Tibial nerve (tissue), 4 donors: ENCODE results near the gene RNASEH2A. TPM values are rescaled to one million over a fixed set of nuclear protein-coding genes. Genes with fewer than 3 reads are reported as not detected.

Experiments
- DNase-seq, 2 donors: peaks; one replicate each; pipeline ENCODE4 v3.0.0-alpha.2; 2019; ENCODE audit warnings: low spot score in 2 of 2
- H3K27ac ChIP-seq, 4 donors: fragments of 200-600 bp; sonication (generic) in 3 of 4; one replicate each; pipeline ENCODE4 v1.5.1; 2017 to 2019; ENCODE audit warnings: mild to moderate bottlenecking in 1 of 4
- H3K27me3 ChIP-seq, 2 donors: fragments of 200-600 bp; sonication (generic) in 1 of 2; one replicate each; pipeline versions ENCODE4 v1.5.1 to v1.6.0; 2017 to 2019
- H3K36me3 ChIP-seq, 3 donors: fragments of 200-600 bp; sonication (generic); one replicate each; pipeline ENCODE4 v1.5.1; 2018 to 2019
- H3K4me1 ChIP-seq, 4 donors: fragments of 200-600 bp; sonication (generic) in 3 of 4; one replicate each; pipeline ENCODE4 v1.5.1; 2017 to 2019
- H3K4me3 ChIP-seq, 4 donors: fragments of 200-600 bp; sonication (generic) in 3 of 4; one replicate each; pipeline ENCODE4 v1.5.1; 2017 to 2019; ENCODE audit warnings: mild to moderate bottlenecking in 1 of 4, moderate library complexity in 1 of 4
- H3K9me3 ChIP-seq, 4 donors: fragments of 200-600 bp; sonication (generic) in 3 of 4; one replicate each; pipeline ENCODE4 v1.5.1; 2017 to 2019
- EP300 ChIP-seq, 2 donors: sonication (generic); formaldehyde crosslinking; IDR thresholded peaks; one replicate each; pipeline ENCODE4 v1.6.1; 2017; ENCODE audit warnings: antibody characterized with exemption in 2 of 2, mild to moderate bottlenecking in 1 of 2
- POLR2A ChIP-seq, 2 donors: fragments of 450-650 bp; IDR thresholded peaks; one replicate each; pipeline ENCODE4 v1.6.1; 2017; ENCODE audit warnings: antibody characterized with exemption in 2 of 2, mild to moderate bottlenecking in 2 of 2, moderate library complexity in 2 of 2
- WGBS, 2 donors: methylation state at CpG; one replicate each; pipeline ENCODE4 v1.1.5; 2018; 5-methylcytosine and 5-hydroxymethylcytosine counted together
- total RNA-seq, 4 donors: library from RNA; depleted of rRNA; stranded (reverse); fragments of >200 nt; gene quantifications; one replicate each; pipeline ENCODE4 v1.1.0, GENCODE V29; 2016
- TF ChIP-seq, protein P1 (sequence below), 5 experiments: fragments of 200-600 bp in 3 of 5; fragments of 450-650 bp in 2 of 5; sonication (generic) in 3 of 5; IDR thresholded peaks; one replicate each; pipeline ENCODE4 v1.5.1; 2016 to 2019; ENCODE audit warnings: antibody characterized with exemption in 5 of 5, mild to moderate bottlenecking in 3 of 5, moderate library complexity in 2 of 5

The RNASEH2A gene
- total RNA-seq, 4 donors from 2014 or later, result 5.4 to 8.6 (median 6.7) TPM

DNA sequence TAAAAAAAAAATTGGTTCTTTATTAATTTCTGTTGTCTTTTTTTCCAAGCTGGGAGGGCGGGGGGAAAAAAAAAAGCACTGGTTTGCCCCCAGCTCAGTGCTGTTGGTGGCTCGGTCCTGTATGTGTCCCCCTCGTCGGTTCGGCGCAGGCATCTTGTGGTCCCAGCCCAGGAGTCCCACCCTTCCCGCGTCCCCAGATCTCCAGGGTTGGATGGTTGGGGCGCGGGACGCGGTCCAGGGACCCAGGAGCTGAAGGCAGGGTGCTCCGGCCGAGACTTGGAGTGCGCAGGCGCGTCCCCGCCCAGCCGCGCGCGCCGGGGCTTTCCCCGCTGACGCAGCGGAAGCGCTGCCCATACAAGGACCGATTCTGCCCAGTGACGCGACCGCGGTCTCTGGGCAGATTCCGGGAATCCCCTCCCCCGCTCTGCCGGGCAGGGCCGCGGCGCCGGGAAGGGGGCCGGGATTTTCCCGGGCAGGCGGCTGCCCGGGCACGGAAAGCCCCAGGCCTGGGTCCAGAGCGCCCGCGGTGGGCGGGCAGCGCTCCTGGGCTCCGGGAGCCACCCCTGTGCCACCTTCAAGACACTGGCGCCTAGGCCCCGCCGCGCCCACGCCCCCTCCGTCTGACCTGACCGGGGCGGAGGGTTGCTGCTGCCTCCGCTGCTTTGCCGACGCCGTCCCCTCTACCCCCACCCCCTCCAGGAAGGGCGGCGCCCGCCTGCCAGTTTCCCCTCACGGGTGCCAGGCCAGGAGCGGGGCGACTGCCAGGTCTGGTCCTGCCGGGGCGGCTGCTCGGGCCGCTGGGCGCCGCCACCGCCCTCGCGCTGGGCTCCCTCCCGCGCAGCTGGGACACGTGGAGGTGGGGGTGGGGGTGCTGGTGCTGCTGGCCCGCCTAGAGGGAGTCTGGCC lies 12.8 kb upstream of the RNASEH2A start:
- Histone ChIP-seq H3K4me3 (peak overlapping the region; percentile 61 to 98 (median 79)), H3K9me3 (no peaks in the 10 kb centered on the region), H3K27ac (peak overlapping the region; percentile 99 to 100 (median 99)), H3K36me3 (peaks cover 0 to 12% (median 0%) of the 10 kb centered on the region in 3 donors), H3K27me3 (no peaks in the 10 kb centered on the region), H3K4me1 (peaks cover 0 to 45% (median 23%) of the 10 kb centered on the region in 4 donors)
- TF ChIP-seq EP300 (IDR thresholded peaks at IDR 0.05), result peak; percentile 97 to 99
- TF ChIP-seq, protein P1, sequence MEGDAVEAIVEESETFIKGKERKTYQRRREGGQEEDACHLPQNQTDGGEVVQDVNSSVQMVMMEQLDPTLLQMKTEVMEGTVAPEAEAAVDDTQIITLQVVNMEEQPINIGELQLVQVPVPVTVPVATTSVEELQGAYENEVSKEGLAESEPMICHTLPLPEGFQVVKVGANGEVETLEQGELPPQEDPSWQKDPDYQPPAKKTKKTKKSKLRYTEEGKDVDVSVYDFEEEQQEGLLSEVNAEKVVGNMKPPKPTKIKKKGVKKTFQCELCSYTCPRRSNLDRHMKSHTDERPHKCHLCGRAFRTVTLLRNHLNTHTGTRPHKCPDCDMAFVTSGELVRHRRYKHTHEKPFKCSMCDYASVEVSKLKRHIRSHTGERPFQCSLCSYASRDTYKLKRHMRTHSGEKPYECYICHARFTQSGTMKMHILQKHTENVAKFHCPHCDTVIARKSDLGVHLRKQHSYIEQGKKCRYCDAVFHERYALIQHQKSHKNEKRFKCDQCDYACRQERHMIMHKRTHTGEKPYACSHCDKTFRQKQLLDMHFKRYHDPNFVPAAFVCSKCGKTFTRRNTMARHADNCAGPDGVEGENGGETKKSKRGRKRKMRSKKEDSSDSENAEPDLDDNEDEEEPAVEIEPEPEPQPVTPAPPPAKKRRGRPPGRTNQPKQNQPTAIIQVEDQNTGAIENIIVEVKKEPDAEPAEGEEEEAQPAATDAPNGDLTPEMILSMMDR (IDR thresholded peaks at IDR 0.05), result peak in 1 of 5 experiments; percentile 33
- peak; percentile 64 to 86 for TF ChIP-seq POLR2A (IDR thresholded peaks at IDR 0.05)
- DNase-seq, result peak; percentile 88 to 90
- 0 to 1% methylated on average over 19 of the region's 81 CpGs for WGBS, 2 donors

DNA sequence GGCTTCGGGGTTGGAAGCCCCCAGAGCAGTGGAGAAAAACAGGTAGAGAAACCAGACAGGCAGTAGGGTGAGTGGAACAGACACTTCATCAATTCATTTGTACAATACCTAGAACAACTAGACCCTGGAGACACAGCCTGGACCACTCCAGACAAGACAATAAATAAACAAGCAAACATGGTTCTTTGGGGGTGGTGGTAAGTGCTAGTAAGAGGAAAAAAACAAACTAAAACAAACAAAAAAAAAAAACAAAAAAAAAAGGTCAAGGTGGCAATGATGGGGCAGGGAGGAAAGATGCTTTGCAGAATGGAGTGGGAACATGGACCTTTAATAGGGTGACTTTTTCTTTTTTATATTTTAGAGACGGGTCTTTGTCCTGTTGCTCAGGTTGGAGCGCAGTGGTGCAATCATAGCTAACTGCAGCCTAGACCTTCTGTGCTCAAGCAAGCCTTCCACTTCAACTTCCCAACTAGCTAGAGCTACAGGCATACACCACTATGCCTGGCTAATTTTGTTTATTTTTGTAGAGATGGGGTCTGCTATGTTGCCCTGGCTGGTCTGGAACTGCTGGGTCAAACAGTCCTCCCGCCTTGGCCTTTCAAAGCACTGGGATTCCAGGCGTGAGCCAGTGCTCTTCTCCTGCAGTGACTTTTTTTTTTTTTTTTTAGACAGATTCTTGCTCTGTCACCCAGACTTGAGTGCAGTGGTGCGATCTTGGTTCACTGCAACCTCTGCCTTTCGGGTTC lies 12.0 kb upstream of the RNASEH2A start:
- Histone ChIP-seq H3K27ac (peak overlapping the region; percentile 99 to 100 (median 99)), H3K4me3 (peak overlapping the region in 3 of 4 donors; percentile 61 to 98 (median 81)), H3K36me3 (peaks cover 0 to 20% (median 0%) of the 10 kb centered on the region in 3 donors), H3K27me3 (no peaks in the 10 kb centered on the region), H3K9me3 (no peaks in the 10 kb centered on the region), H3K4me1 (peaks cover 0 to 37% (median 18%) of the 10 kb centered on the region in 4 donors)
- DNase-seq, result no peak
- WGBS, 2 donors, result 69 to 74% methylated on average over 7 of the region's 7 CpGs
- peak in 1 of 2 donors; percentile 25 for TF ChIP-seq EP300 (IDR thresholded peaks at IDR 0.05)
- TF ChIP-seq POLR2A (IDR thresholded peaks at IDR 0.05), result no peak

DNA sequence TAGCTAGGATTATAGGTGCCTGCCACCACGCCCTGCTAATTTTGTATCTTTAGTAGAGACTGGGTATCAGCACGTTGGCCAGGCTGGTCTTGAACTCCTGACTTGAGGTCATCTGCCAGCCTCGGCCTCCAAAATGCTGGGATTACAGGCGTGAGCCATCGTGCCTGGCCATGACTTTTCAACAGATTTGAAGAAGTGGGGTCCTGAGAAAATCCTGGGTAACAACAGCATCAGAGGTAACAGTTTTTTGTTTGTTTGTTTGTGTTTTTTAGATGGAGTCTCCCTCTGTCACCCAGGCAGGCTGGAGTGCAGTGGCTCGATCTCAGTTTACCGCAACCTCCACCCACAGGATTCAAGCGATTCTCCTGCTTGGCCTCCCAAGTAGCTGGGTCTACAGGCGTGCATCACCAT lies 11.4 kb upstream of the RNASEH2A start:
- no peaks in the 10 kb centered on the region for H3K9me3 ChIP-seq
- peaks cover 0 to 26% (median 0%) of the 10 kb centered on the region in 3 donors for H3K36me3 ChIP-seq
- no peak overlapping the region for H3K4me3 ChIP-seq
- peaks cover 0 to 37% (median 17%) of the 10 kb centered on the region in 4 donors for H3K4me1 ChIP-seq
- no peak for TF ChIP-seq POLR2A (IDR thresholded peaks at IDR 0.05)
- TF ChIP-seq, protein P1 (IDR thresholded peaks at IDR 0.05), result no peak
- no peak for TF ChIP-seq EP300 (IDR thresholded peaks at IDR 0.05)
- DNase-seq, result no peak
- H3K27ac ChIP-seq, result peak overlapping the region in 3 of 4 donors; percentile 38 to 100 (median 99)
- 92 to 93% methylated on average over 9 of the region's 9 CpGs for WGBS, 2 donors
- no peaks in the 10 kb centered on the region for H3K27me3 ChIP-seq

DNA sequence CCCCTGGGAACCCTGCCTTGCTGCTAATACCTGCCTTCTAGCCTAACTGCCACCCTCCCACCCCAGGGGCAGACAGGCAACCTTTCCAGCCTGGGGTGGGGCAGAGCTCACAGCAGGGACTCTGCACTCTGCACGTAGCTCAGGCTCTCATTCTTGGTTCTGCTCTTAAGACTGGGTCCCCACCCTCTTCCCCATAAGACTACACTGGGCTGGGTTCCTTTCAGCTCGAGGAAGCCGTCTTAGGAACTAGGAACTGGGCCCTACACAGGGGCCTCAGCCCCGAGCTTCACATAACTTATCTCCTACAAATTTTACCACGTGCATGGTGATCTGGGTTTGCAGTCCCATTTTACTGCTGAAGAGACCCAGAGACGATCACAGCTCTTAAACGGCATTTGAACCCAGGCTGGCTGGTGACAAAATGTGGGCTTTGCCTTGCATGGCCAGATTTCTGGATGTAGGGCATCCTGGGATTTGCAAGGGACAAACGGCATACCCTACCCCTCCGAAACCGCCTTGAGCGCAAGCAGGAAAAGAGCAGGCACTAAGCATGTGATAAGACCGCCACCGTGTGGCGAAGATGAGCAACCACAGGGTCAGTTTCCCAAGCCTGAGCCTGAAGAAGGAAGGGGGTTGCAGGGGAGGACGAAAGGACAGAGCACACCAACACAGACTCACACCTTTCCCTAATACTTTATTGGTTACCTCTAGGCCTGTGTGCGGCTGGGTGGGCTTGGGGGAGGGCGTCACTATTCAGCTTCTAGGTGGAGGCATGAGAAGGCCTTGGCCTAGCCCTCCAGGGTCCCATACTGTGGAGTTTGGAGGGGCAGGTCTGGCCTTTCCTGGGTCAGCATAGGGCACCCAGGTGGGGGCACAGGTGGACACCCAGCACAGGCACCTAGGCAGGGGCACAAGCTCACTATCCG lies 10.0 kb upstream of the RNASEH2A start:
- H3K27me3 ChIP-seq, result no peaks in the 10 kb centered on the region
- H3K4me1 ChIP-seq, result peaks cover 0 to 42% (median 22%) of the 10 kb centered on the region in 4 donors
- H3K27ac ChIP-seq, result peak overlapping the region in 3 of 4 donors; percentile 61 to 99 (median 69)
- peaks cover 0 to 31% (median 0%) of the 10 kb centered on the region in 3 donors for H3K36me3 ChIP-seq
- peak overlapping the region in 1 of 4 donors; percentile 11 for H3K4me3 ChIP-seq
- 4 to 5% methylated on average over 17 to 18 of the region's 18 CpGs for WGBS, 2 donors
- DNase-seq, result peak in 1 of 2 donors; percentile 76
- TF ChIP-seq EP300 (IDR thresholded peaks at IDR 0.05) (peak in 1 of 2 donors; percentile 68), POLR2A (IDR thresholded peaks at IDR 0.05) (no peak)
- TF ChIP-seq, protein P1 (IDR thresholded peaks at IDR 0.05), result peak; percentile 89 to 98 (median 94)
- H3K9me3 ChIP-seq, result no peaks in the 10 kb centered on the region
